WTC11 (cell line): ENCODE measurements around the gene SMIM29. TPM values are rescaled to one million over a fixed set of nuclear protein-coding genes. Genes with fewer than 3 reads are reported as not detected.

Experiments used
- ATAC-seq: fragments of 200-7000 bp; cut with Tn5 transposase; 2 replicates; pipeline ENCODE4 v1.10.0; 2021; ENCODE audit warnings: mild to moderate bottlenecking, moderate library complexity
- CTCF ChIA-PET: fragments of 300-600 bp; sonication (Branson Sonifier 250); formaldehyde crosslinking; loops from one replicate; lab custom pipeline; 2021; ENCODE audit warnings: antibody characterized with exemption; lab: Charles Lee
- POLR2A ChIA-PET: fragments of 350-600 bp; sonication (Branson Sonifier 250); formaldehyde crosslinking; loops from one replicate; lab custom pipeline; 2021; ENCODE audit warnings: antibody characterized with exemption; lab: Charles Lee
- DNase-seq: peaks from one replicate; pipeline ENCODE4 v3.0.0; 2021; ENCODE audit warnings: low spot score
- H3K27ac Mint-ChIP-seq: 2 replicates; pipeline ENCODE4 v1.8.0; 2021; ENCODE audit warnings: mixed read lengths
- H3K27me3 Mint-ChIP-seq: 2 replicates; pipeline ENCODE4 v1.8.0; 2021; ENCODE audit warnings: low read depth, mild to moderate bottlenecking, moderate library complexity, mixed read lengths
- H3K36me3 Mint-ChIP-seq: 2 replicates; pipeline ENCODE4 v1.8.0; 2021; ENCODE audit warnings: mixed read lengths
- H3K4me1 Mint-ChIP-seq: 2 replicates; pipeline ENCODE4 v1.8.0; 2022; ENCODE audit warnings: mixed read lengths
- H3K4me3 Mint-ChIP-seq: 2 replicates; pipeline ENCODE4 v1.8.0; 2021; ENCODE audit warnings: mild to moderate bottlenecking, moderate library complexity, mixed read lengths
- H3K9me3 Mint-ChIP-seq: 2 replicates; pipeline ENCODE4 v1.8.0; 2021; ENCODE audit warnings: mixed read lengths
- AR ChIP-seq: fragments of 250-450 bp; sonication (Bioruptor Pico); IDR thresholded peaks from 2 replicates; pipeline ENCODE4 v1.9.0; 2021; ENCODE audit warnings: mild to moderate bottlenecking
- ARID4B ChIP-seq: sonication (generic); formaldehyde crosslinking; IDR thresholded peaks from 2 replicates; pipeline ENCODE4 v1.8.0; 2023; ENCODE audit warnings: missing genetic modification reagents, mild to moderate bottlenecking, borderline replicate concordance
- ATF1 ChIP-seq: sonication (generic); formaldehyde crosslinking; IDR thresholded peaks from 2 replicates; pipeline ENCODE4 v1.8.1; 2023; ENCODE audit warnings: mild to moderate bottlenecking, moderate library complexity, missing genetic modification reagents
- CTCF ChIP-seq: fragments of 200-600 bp; IDR thresholded peaks from 2 replicates; pipeline ENCODE4 v1.8.0; 2022; ENCODE audit warnings: antibody characterized with exemption
- ESRRA ChIP-seq: sonication (generic); formaldehyde crosslinking; IDR thresholded peaks from 2 replicates; pipeline ENCODE4 v1.8.1; 2022; ENCODE audit warnings: mild to moderate bottlenecking, missing genetic modification reagents, borderline replicate concordance
- GTF2I ChIP-seq: fragments of 250-450 bp; sonication (Bioruptor Pico); conservative IDR thresholded peaks from 2 replicates; pipeline ENCODE4 v1.4.0; 2021; ENCODE audit warnings: mild to moderate bottlenecking
- JAZF1 ChIP-seq: fragments of 250-450 bp; sonication (Bioruptor Pico); IDR thresholded peaks from 2 replicates; pipeline ENCODE4 v1.9.0; 2021; ENCODE audit warnings: moderate library complexity, mild to moderate bottlenecking, inconsistent platforms
- PRDM15 ChIP-seq: sonication (generic); formaldehyde crosslinking; IDR thresholded peaks from 2 replicates; pipeline ENCODE4 v1.8.0; 2022; ENCODE audit warnings: missing genetic modification reagents
- RORB ChIP-seq: fragments of 250-450 bp; sonication (Bioruptor Pico); IDR thresholded peaks from 2 replicates; pipeline ENCODE4 v1.9.0; 2021; ENCODE audit warnings: mild to moderate bottlenecking
- TP53 ChIP-seq: sonication (generic); formaldehyde crosslinking; IDR thresholded peaks from 2 replicates; pipeline ENCODE4 v1.8.1; 2023; ENCODE audit warnings: mild to moderate bottlenecking, missing genetic modification reagents
- ZBTB21 ChIP-seq: sonication (generic); formaldehyde crosslinking; IDR thresholded peaks from 2 replicates; pipeline ENCODE4 v1.8.1; 2023; ENCODE audit warnings: mild to moderate bottlenecking, missing genetic modification reagents, borderline replicate concordance
- ZMAT4 ChIP-seq: fragments of 250-450 bp; sonication (Bioruptor Pico); IDR thresholded peaks from 2 replicates; pipeline ENCODE4 v1.9.0; 2021; ENCODE audit warnings: mild to moderate bottlenecking
- ZNF512 ChIP-seq: sonication (generic); formaldehyde crosslinking; IDR thresholded peaks from 2 replicates; pipeline ENCODE4 v1.8.1; 2022; ENCODE audit warnings: missing genetic modification reagents, borderline replicate concordance
- total RNA-seq: library from RNA; stranded (reverse); gene quantifications from 3 replicates; pipeline ENCODE4 v1.2.3, GENCODE V29; 2021

The SMIM29 gene
- total RNA-seq, 1 experiment from 2014 or later: 11.7 TPM

- TF ChIP-seq ZNF512 (no peak), GTF2I (CRISPR knock-in tag) (no peak), AR (CRISPR knock-in tag) (no peak), JAZF1 (CRISPR knock-in tag) (no peak), ARID4B (CRISPR knock-in tag) (no peak), CTCF (no peak), RORB (CRISPR knock-in tag) (no peak), TP53 (CRISPR knock-in tag) (no peak), ATF1 (CRISPR knock-in tag) (no peak), ESRRA (no peak), ZBTB21 (CRISPR knock-in tag) (no peak), ZMAT4 (CRISPR knock-in tag) (no peak)
Measured at GRCh38 chr6:34281702-34282334, 33.0 kb upstream of the SMIM29 start (continued).

GRCh38 chr6:34280216-34280615 is 31.4 kb upstream of the SMIM29 start:
- no peaks in the 10 kb centered on the region for H3K27me3 Mint-ChIP-seq

More at GRCh38 chr6:34280216-34280615, 31.4 kb upstream of the SMIM29 start:
- H3K36me3 Mint-ChIP-seq: 0 out of 2 replicates have a peak, but pooled peaks cover 3% of the 10 kb centered on the region
- ATAC-seq (no peak), DNase-seq (no peak)
- no peak overlapping the region for H3K27ac Mint-ChIP-seq
- no peaks in the 10 kb centered on the region for H3K4me1 Mint-ChIP-seq
- CTCF ChIA-PET: interaction anchor here (2.3 kb wide), 1 partner anchor 31 kb away, joined by 6 read pairs; no protein-coding TSS in a partner anchor
- TF ChIP-seq PRDM15 (CRISPR knock-in tag) (peak; percentile 81), RORB (CRISPR knock-in tag) (no peak)
- H3K9me3 Mint-ChIP-seq: no peaks in the 10 kb centered on the region
- POLR2A ChIA-PET: no interaction called here
- no peak overlapping the region for H3K4me3 Mint-ChIP-seq
